ENCODE measurements around the gene DHRS7B. TPM values are rescaled to one million over a fixed set of nuclear protein-coding genes. Genes with fewer than 3 reads are reported as not detected.

The DHRS7B gene
- polyA plus RNA-seq, 1 experiment: 12.5 TPM

GRCh38 chr17:21149621-21150020 lies 22.9 kb downstream of the DHRS7B start:
- Histone ChIP-seq H3K27ac (ENCODE audit: low read depth, low read length) (no peak overlapping the region), H3K9me3 (ENCODE audit: control insufficient read depth, insufficient read depth, low read length) (peaks cover 4% of the 10 kb centered on the region; the same call in 1 of the 2 replicates), H3K27me3 (ENCODE audit: control insufficient read depth, insufficient read depth, low read length) (no peaks in the 10 kb centered on the region), H3K4me3 (ENCODE audit: low read depth, low read length) (no peak overlapping the region)
- TF ChIP-seq CTCF (IDR thresholded peaks at IDR 0.05; ENCODE audit: low read depth, low read length): no peak
- CTCF ChIA-PET: interaction anchor here (2.1 kb wide), 1 partner anchor 30 kb away, joined by 10 read pairs; no protein-coding TSS in a partner anchor
- no peak for DNase-seq (ENCODE audit: low read depth, low spot score)
- POLR2A ChIA-PET: no interaction called here

GRCh38 chr17:21152731-21153130 lies 26.0 kb downstream of the DHRS7B start:
- DNase-seq (ENCODE audit: low read depth, low spot score): no peak
- POLR2A ChIA-PET: no interaction called here
- Histone ChIP-seq H3K4me3 (ENCODE audit: low read depth, low read length) (no peak overlapping the region), H3K27ac (ENCODE audit: low read depth, low read length) (no peak overlapping the region), H3K27me3 (ENCODE audit: control insufficient read depth, insufficient read depth, low read length) (no peaks in the 10 kb centered on the region), H3K9me3 (ENCODE audit: control insufficient read depth, insufficient read depth, low read length) (peaks cover 4% of the 10 kb centered on the region; the same call in 1 of the 2 replicates)
- CTCF ChIA-PET: no interaction called here
- TF ChIP-seq CTCF (IDR thresholded peaks at IDR 0.05; ENCODE audit: low read depth, low read length): no peak

GRCh38 chr17:21157586-21158370 lies 31.0 kb downstream of the DHRS7B start:
- no peak for DNase-seq (ENCODE audit: low read depth, low spot score)
- ChIA-PET POLR2A (no interaction called here), CTCF (no interaction called here)

GRCh38 chr17:21160401-21160800 lies 33.6 kb downstream of the DHRS7B start:
- CTCF ChIA-PET: interaction anchor here (1.7 kb wide), 1 partner anchor 41 kb away, joined by 7 read pairs; no protein-coding TSS in a partner anchor
- POLR2A ChIA-PET: no interaction called here
- Histone ChIP-seq H3K27me3 (ENCODE audit: control insufficient read depth, insufficient read depth, low read length) (no peaks in the 10 kb centered on the region), H3K27ac (ENCODE audit: low read depth, low read length) (no peak overlapping the region), H3K4me3 (ENCODE audit: low read depth, low read length) (no peak overlapping the region), H3K9me3 (ENCODE audit: control insufficient read depth, insufficient read depth, low read length) (no peaks in the 10 kb centered on the region)
- TF ChIP-seq CTCF (IDR thresholded peaks at IDR 0.05; ENCODE audit: low read depth, low read length): no peak
- DNase-seq (ENCODE audit: low read depth, low spot score): no peak

More at GRCh38 chr17:21157586-21158370, 31.0 kb downstream of the DHRS7B start:
- H3K9me3 ChIP-seq (ENCODE audit: control insufficient read depth, insufficient read depth, low read length): no peaks in the 10 kb centered on the region
- H3K27me3 ChIP-seq (ENCODE audit: control insufficient read depth, insufficient read depth, low read length): no peaks in the 10 kb centered on the region
- TF ChIP-seq CTCF (IDR thresholded peaks at IDR 0.05; ENCODE audit: low read depth, low read length): no peak
- H3K27ac ChIP-seq (ENCODE audit: low read depth, low read length): no peak overlapping the region
- no peak overlapping the region for H3K4me3 ChIP-seq (ENCODE audit: low read depth, low read length)
